Measurements from ENCODE around the gene CDH12. TPM values are rescaled to one million over a fixed set of nuclear protein-coding genes. Genes with fewer than 3 reads are reported as not detected.
"Not testable (repeated sequence)": the region's sequence is repeated elsewhere in the genome, so short reads cannot be mapped to it uniquely, and the experiment has no call there.

The CDH12 gene
- total and polyA plus RNA-seq, 4 donors: 5.8 to 29.9 (median 8.2) TPM

GRCh38 chr5:22607498-22607897 lies 245.6 kb downstream of the CDH12 start:
- H3K4me1 ChIP-seq (ENCODE audit: control insufficient read depth, insufficient read depth, low read length); H3K27ac ChIP-seq (ENCODE audit: low read depth, low read length); H3K9me3 ChIP-seq (ENCODE audit: control insufficient read depth, insufficient read depth, low read length); H3K36me3 ChIP-seq (ENCODE audit: control insufficient read depth, insufficient read depth, low read length); H3K4me3 ChIP-seq (ENCODE audit: low read depth, low read length); DNase-seq (ENCODE audit: low read depth in 4 of 6, low spot score in 6 of 6); H3K27me3 ChIP-seq (ENCODE audit: control insufficient read depth, insufficient read depth, low read length): not testable (repeated sequence)
- WGBS (ENCODE audit: insufficient coverage): 75% methylated on average over 3 of the region's 5 CpGs

GRCh38 chr5:22605473-22605872 lies 247.7 kb downstream of the CDH12 start:
- 85% methylated on average over 3 of the region's 3 CpGs for WGBS (ENCODE audit: insufficient coverage)
- H3K27me3 ChIP-seq (ENCODE audit: control insufficient read depth, insufficient read depth, low read length): no peaks in the 10 kb centered on the region
- peaks cover 4% of the 10 kb centered on the region for H3K9me3 ChIP-seq (ENCODE audit: control insufficient read depth, insufficient read depth, low read length)
- H3K4me1 ChIP-seq (ENCODE audit: control insufficient read depth, insufficient read depth, low read length): no peaks in the 10 kb centered on the region
- no peak for DNase-seq (ENCODE audit: low read depth in 4 of 6, low spot score in 6 of 6)
- no peak overlapping the region for H3K27ac ChIP-seq (ENCODE audit: low read depth, low read length)
- no peaks in the 10 kb centered on the region for H3K36me3 ChIP-seq (ENCODE audit: control insufficient read depth, insufficient read depth, low read length)
- H3K4me3 ChIP-seq (ENCODE audit: low read depth, low read length): no peak overlapping the region

- H3K9me3 ChIP-seq (ENCODE audit: control insufficient read depth, insufficient read depth, low read length): peaks cover 4% of the 10 kb centered on the region
- H3K4me3 ChIP-seq (ENCODE audit: low read depth, low read length): no peak overlapping the region
- no peak overlapping the region for H3K27ac ChIP-seq (ENCODE audit: low read depth, low read length)
- H3K36me3 ChIP-seq (ENCODE audit: control insufficient read depth, insufficient read depth, low read length): no peaks in the 10 kb centered on the region
- H3K27me3 ChIP-seq (ENCODE audit: control insufficient read depth, insufficient read depth, low read length): no peaks in the 10 kb centered on the region
- H3K4me1 ChIP-seq (ENCODE audit: control insufficient read depth, insufficient read depth, low read length): no peaks in the 10 kb centered on the region
- no peak for DNase-seq (ENCODE audit: low read depth in 4 of 6, low spot score in 6 of 6)
These were observed 248.4 kb downstream of the CDH12 start for GRCh38 chr5:22604711-22605110.

GRCh38 chr5:22598796-22599195 lies 254.3 kb downstream of the CDH12 start:
- Histone ChIP-seq H3K4me3 (ENCODE audit: low read depth, low read length) (no peak overlapping the region), H3K4me1 (ENCODE audit: control insufficient read depth, insufficient read depth, low read length) (no peaks in the 10 kb centered on the region), H3K27me3 (ENCODE audit: control insufficient read depth, insufficient read depth, low read length) (no peaks in the 10 kb centered on the region), H3K27ac (ENCODE audit: low read depth, low read length) (no peak overlapping the region), H3K9me3 (ENCODE audit: control insufficient read depth, insufficient read depth, low read length) (no peaks in the 10 kb centered on the region), H3K36me3 (ENCODE audit: control insufficient read depth, insufficient read depth, low read length) (no peaks in the 10 kb centered on the region)
- DNase-seq (ENCODE audit: low read depth in 4 of 6, low spot score in 6 of 6): peak in 1 of 6 donors; percentile 25
- WGBS (ENCODE audit: insufficient coverage): 76% methylated on average over 2 of the region's 2 CpGs

- no peak for DNase-seq (ENCODE audit: low read depth in 4 of 6, low spot score in 6 of 6)
- no peaks in the 10 kb centered on the region for H3K4me1 ChIP-seq (ENCODE audit: control insufficient read depth, insufficient read depth, low read length)
- WGBS (ENCODE audit: insufficient coverage): no CpG with 5 or more reads among the region's 1 CpG
These were observed 256.7 kb downstream of the CDH12 start for GRCh38 chr5:22596404-22596970.

GRCh38 chr5:22594491-22594890 lies 258.7 kb downstream of the CDH12 start:
- H3K9me3 ChIP-seq (ENCODE audit: control insufficient read depth, insufficient read depth, low read length): no peaks in the 10 kb centered on the region
- H3K27ac ChIP-seq (ENCODE audit: low read depth, low read length): no peak overlapping the region
- WGBS (ENCODE audit: insufficient coverage): no CpG with 5 or more reads among the region's 2 CpGs
- H3K4me3 ChIP-seq (ENCODE audit: low read depth, low read length): no peak overlapping the region
- H3K27me3 ChIP-seq (ENCODE audit: control insufficient read depth, insufficient read depth, low read length): no peaks in the 10 kb centered on the region
- no peak for DNase-seq (ENCODE audit: low read depth in 4 of 6, low spot score in 6 of 6)
- H3K4me1 ChIP-seq (ENCODE audit: control insufficient read depth, insufficient read depth, low read length): no peaks in the 10 kb centered on the region
- H3K36me3 ChIP-seq (ENCODE audit: control insufficient read depth, insufficient read depth, low read length): no peaks in the 10 kb centered on the region

More at GRCh38 chr5:22596404-22596970, 256.7 kb downstream of the CDH12 start:
- Histone ChIP-seq H3K27me3 (ENCODE audit: control insufficient read depth, insufficient read depth, low read length) (no peaks in the 10 kb centered on the region), H3K4me3 (ENCODE audit: low read depth, low read length) (no peak overlapping the region), H3K9me3 (ENCODE audit: control insufficient read depth, insufficient read depth, low read length) (no peaks in the 10 kb centered on the region), H3K36me3 (ENCODE audit: control insufficient read depth, insufficient read depth, low read length) (no peaks in the 10 kb centered on the region), H3K27ac (ENCODE audit: low read depth, low read length) (no peak overlapping the region)

GRCh38 chr5:22593592-22593991 lies 259.6 kb downstream of the CDH12 start:
- no peaks in the 10 kb centered on the region for H3K9me3 ChIP-seq (ENCODE audit: control insufficient read depth, insufficient read depth, low read length)
- H3K36me3 ChIP-seq (ENCODE audit: control insufficient read depth, insufficient read depth, low read length): no peaks in the 10 kb centered on the region
- H3K4me3 ChIP-seq (ENCODE audit: low read depth, low read length): no peak overlapping the region
- no CpG with 5 or more reads among the region's 1 CpG for WGBS (ENCODE audit: insufficient coverage)
- DNase-seq (ENCODE audit: low read depth in 4 of 6, low spot score in 6 of 6): no peak
- H3K4me1 ChIP-seq (ENCODE audit: control insufficient read depth, insufficient read depth, low read length): no peaks in the 10 kb centered on the region
- no peak overlapping the region for H3K27ac ChIP-seq (ENCODE audit: low read depth, low read length)
- no peaks in the 10 kb centered on the region for H3K27me3 ChIP-seq (ENCODE audit: control insufficient read depth, insufficient read depth, low read length)

GRCh38 chr5:22591461-22591860 lies 261.7 kb downstream of the CDH12 start:
- Histone ChIP-seq H3K4me3 (ENCODE audit: low read depth, low read length) (no peak overlapping the region), H3K27me3 (ENCODE audit: control insufficient read depth, insufficient read depth, low read length) (no peaks in the 10 kb centered on the region), H3K27ac (ENCODE audit: low read depth, low read length) (no peak overlapping the region), H3K9me3 (ENCODE audit: control insufficient read depth, insufficient read depth, low read length) (no peaks in the 10 kb centered on the region), H3K4me1 (ENCODE audit: control insufficient read depth, insufficient read depth, low read length) (no peaks in the 10 kb centered on the region), H3K36me3 (ENCODE audit: control insufficient read depth, insufficient read depth, low read length) (no peaks in the 10 kb centered on the region)
- DNase-seq (ENCODE audit: low read depth in 4 of 6, low spot score in 6 of 6): no peak

- WGBS (ENCODE audit: insufficient coverage): no CpG with 5 or more reads among the region's 4 CpGs
- H3K27ac ChIP-seq (ENCODE audit: low read depth, low read length): no peak overlapping the region
- no peaks in the 10 kb centered on the region for H3K36me3 ChIP-seq (ENCODE audit: control insufficient read depth, insufficient read depth, low read length)
- DNase-seq (ENCODE audit: low read depth in 4 of 6, low spot score in 6 of 6): peak in 1 of 6 donors; percentile 38
- no peaks in the 10 kb centered on the region for H3K9me3 ChIP-seq (ENCODE audit: control insufficient read depth, insufficient read depth, low read length)
- no peak overlapping the region for H3K4me3 ChIP-seq (ENCODE audit: low read depth, low read length)
- no peaks in the 10 kb centered on the region for H3K4me1 ChIP-seq (ENCODE audit: control insufficient read depth, insufficient read depth, low read length)
- no peaks in the 10 kb centered on the region for H3K27me3 ChIP-seq (ENCODE audit: control insufficient read depth, insufficient read depth, low read length)
These were observed 262.4 kb downstream of the CDH12 start for GRCh38 chr5:22590677-22591268.

- no peaks in the 10 kb centered on the region for H3K27me3 ChIP-seq (ENCODE audit: control insufficient read depth, insufficient read depth, low read length)
- no peak overlapping the region for H3K4me3 ChIP-seq (ENCODE audit: low read depth, low read length)
- no CpG with 5 or more reads among the region's 1 CpG for WGBS (ENCODE audit: insufficient coverage)
- H3K9me3 ChIP-seq (ENCODE audit: control insufficient read depth, insufficient read depth, low read length): no peaks in the 10 kb centered on the region
- H3K27ac ChIP-seq (ENCODE audit: low read depth, low read length): no peak overlapping the region
- H3K4me1 ChIP-seq (ENCODE audit: control insufficient read depth, insufficient read depth, low read length): no peaks in the 10 kb centered on the region
- DNase-seq (ENCODE audit: low read depth in 4 of 6, low spot score in 6 of 6): peak in 1 of 6 donors; percentile 30
- no peaks in the 10 kb centered on the region for H3K36me3 ChIP-seq (ENCODE audit: control insufficient read depth, insufficient read depth, low read length)
These were observed 275.4 kb downstream of the CDH12 start for GRCh38 chr5:22577711-22578110.
